ENCODE results near the gene JAK1.

Gene JAK1

GRCh38 chr1:64893921-64894320 is 72.4 kb downstream of the JAK1 start:
- no peak for DNase-seq (ENCODE audit: low read depth in 2 of 2, low spot score in 1 of 2)

GRCh38 chr1:64892576-64893573 is 73.5 kb downstream of the JAK1 start:
- DNase-seq (ENCODE audit: low read depth in 2 of 2, low spot score in 1 of 2): no peak

DNA sequence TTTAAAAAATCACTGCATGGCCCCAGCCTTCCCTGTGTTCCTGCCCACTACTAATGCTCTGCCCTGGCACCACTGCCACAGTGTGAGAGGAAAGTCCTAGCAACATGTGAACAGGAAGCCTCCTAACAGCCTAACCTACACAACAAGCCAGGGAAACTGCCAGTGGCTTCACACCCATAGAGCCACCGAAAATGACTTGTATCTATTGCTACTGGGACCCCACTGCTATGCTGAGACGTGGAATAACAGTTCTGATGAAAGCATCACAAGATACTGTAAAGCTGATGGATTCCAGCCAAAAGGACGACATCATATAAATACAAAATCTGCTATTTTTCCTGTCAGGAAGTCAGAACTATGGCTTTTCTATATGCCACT is 74.9 kb downstream of the JAK1 start:
- DNase-seq (ENCODE audit: low read depth in 2 of 2, low spot score in 1 of 2): no peak

DNA sequence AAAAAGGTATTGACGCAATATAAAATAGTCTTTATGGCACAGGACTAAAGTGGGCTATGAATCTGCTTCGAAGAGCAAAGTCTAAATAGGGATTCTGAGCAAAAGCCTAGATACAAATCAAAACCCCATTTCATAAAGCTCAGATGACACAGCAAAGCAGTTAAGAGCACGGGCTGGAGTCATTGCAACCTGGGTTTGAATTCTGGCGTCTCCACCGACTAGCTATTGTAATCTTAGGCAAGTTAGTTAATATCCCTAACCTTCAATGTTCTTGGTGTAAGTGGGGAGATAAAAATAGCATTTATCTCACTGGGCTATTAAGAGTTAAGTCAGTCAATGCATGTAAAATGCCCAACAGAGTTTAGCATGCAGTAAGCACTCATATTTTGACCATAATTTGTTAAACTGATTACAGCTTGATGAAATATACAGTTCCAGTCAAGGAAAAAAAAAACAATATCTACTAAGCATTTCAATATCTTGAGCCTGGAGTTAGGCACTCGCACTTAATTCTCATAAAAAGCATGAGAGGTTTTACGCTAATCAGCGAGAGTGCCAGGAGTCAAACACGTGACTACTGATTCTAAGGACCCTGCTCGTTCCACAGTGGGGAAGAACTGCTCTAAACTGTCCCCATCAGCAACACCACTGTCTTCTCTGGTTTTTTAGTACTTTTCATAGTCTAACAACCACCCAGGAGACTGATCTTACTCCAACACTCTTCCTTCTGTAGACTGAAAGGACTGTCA is 75.5 kb downstream of the JAK1 start:
- no peak for DNase-seq (ENCODE audit: low read depth in 2 of 2, low spot score in 1 of 2)

- DNase-seq (ENCODE audit: low read depth in 2 of 2, low spot score in 1 of 2): no peak
Observed at GRCh38 chr1:64887689-64888217, 78.6 kb downstream of the JAK1 start.

GRCh38 chr1:64886877-64887276 is 79.5 kb downstream of the JAK1 start:
- DNase-seq (ENCODE audit: low read depth in 2 of 2, low spot score in 1 of 2): no peak

- DNase-seq (ENCODE audit: low read depth in 2 of 2, low spot score in 1 of 2): no peak
Observed at GRCh38 chr1:64885648-64886047, 80.7 kb downstream of the JAK1 start.

DNA sequence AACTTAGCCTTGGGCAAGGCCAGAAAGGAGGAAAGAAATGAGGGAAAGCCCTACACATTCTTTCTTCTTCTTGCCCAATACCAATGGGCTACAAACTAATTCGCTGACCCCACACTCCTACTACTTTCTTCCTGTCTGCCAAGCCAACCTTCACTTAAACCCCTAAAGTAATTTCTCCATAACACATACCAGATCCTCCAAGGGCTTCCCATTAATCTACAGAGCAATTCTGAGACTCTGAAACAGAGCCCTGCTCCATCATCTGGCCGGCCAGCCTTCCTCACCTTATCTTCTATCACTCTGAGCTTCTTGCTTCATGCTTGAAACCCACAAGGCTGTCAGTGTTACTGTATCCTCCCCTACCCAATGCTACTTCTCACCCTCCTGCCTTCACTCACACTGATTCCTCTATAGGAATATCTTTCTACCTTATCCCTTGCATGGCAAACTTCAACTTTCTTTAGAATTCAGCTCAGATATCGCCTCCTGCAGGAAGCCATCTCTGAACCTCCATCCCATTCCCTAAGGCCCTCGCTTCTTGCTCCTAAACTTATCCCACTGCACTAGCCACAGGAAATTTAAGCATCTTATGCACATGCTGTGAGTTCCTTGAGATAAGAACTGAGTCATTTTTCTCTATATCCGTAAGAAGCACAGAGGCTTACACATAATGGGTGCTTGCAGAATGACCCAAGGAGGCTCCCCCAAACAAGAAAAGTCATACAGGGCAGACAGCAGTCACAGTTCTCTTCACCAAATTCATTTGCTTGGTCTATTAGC is 81.9 kb downstream of the JAK1 start:
- DNase-seq (ENCODE audit: low read depth in 2 of 2, low spot score in 1 of 2): no peak

GRCh38 chr1:64882574-64883255 is 83.6 kb downstream of the JAK1 start:
- no peak for DNase-seq (ENCODE audit: low read depth in 2 of 2, low spot score in 1 of 2)

GRCh38 chr1:64881281-64881680 is 85.1 kb downstream of the JAK1 start:
- no peak for DNase-seq (ENCODE audit: low read depth in 2 of 2, low spot score in 1 of 2)

GRCh38 chr1:64880449-64880848 is 85.9 kb downstream of the JAK1 start:
- DNase-seq (ENCODE audit: low read depth in 2 of 2, low spot score in 1 of 2): no peak

GRCh38 chr1:64878931-64879611 is 87.3 kb downstream of the JAK1 start:
- DNase-seq (ENCODE audit: low read depth in 2 of 2, low spot score in 1 of 2): no peak

DNA sequence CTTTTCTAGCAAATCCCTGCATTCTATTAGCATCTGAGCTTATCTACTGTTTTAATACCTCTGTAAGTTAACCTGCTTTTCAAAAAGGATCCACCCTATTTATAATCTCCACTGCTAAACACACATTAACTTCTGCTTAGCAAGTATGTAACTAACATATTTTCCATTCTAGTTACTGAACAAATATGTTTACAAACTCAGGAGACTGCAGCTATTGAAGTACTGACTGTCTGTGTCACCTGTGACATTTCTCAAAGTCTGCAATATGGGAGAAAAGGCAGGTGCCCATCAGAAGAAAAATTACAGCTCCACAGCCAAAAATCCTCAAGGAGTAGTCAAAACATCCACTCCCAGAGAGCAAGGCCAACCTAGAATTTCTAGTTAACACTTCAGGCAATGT is 88.3 kb downstream of the JAK1 start:
- DNase-seq (ENCODE audit: low read depth in 2 of 2, low spot score in 1 of 2): no peak

GRCh38 chr1:64877598-64877997 is 88.8 kb downstream of the JAK1 start:
- DNase-seq (ENCODE audit: low read depth in 2 of 2, low spot score in 1 of 2): no peak

GRCh38 chr1:64877151-64877550 is 89.2 kb downstream of the JAK1 start:
- DNase-seq (ENCODE audit: low read depth in 2 of 2, low spot score in 1 of 2): no peak

- DNase-seq (ENCODE audit: low read depth in 2 of 2, low spot score in 1 of 2): no peak
Observed at GRCh38 chr1:64875606-64876005, 90.7 kb downstream of the JAK1 start.

DNA sequence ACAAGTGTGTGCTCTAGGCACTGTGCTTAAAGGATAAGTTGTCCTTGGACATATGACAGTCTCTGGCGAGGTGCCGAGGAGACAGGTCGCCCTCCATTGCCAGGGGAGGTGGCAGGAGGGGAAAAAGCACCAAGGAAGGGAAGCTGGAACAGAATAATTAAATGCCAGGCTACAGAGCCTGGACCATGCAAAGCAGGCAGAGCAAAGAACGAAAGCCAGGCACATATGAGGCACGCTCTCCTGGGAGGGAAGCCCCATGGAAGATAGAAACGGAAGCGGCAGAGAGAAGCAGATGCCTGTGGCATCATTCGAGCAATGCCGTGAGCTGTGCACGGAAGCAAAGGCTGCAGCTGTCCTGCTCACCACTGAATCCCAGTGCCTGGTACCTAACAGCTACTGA is 91.2 kb downstream of the JAK1 start:
- DNase-seq (ENCODE audit: low read depth in 2 of 2, low spot score in 1 of 2): no peak

GRCh38 chr1:64874666-64875065 is 91.7 kb downstream of the JAK1 start:
- DNase-seq (ENCODE audit: low read depth in 2 of 2, low spot score in 1 of 2): no peak

DNA sequence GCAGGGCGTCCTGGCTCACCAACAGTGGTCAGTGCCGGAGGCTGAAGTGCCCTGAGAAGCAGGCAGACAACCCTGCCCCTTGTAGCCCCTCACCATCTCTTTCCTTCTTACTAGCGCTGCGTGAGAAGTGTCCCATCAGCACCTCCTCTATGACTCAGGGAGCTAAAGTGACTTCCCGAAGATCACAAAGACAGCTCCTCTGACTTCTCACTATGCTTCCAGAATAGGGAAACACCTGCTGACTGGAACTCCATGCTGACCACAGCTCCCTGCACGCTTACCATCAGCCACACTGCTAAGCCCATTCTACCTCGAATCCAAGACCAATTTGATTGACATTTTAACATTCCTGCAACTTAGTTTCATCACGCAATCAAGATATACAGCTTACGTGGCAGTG is 92.8 kb downstream of the JAK1 start:
- DNase-seq (ENCODE audit: low read depth in 2 of 2, low spot score in 1 of 2): no peak

- no peak for DNase-seq (ENCODE audit: low read depth in 2 of 2, low spot score in 1 of 2)
Observed at GRCh38 chr1:64872067-64872466, 94.3 kb downstream of the JAK1 start.

Data from stimulated activated CD8-positive, alpha-beta memory T cell treated with anti-CD3 and anti-CD28 coated beads, Interleukin-4, amount 100 ng/mL, for 1 hour (primary cell).